ENCODE results near the gene ATAT1. TPM values are rescaled to one million over a fixed set of nuclear protein-coding genes. Genes with fewer than 3 reads are reported as not detected.

Gene ATAT1
- total RNA-seq, 1 experiment from 2014 or later, result 6.1 TPM

DNA sequence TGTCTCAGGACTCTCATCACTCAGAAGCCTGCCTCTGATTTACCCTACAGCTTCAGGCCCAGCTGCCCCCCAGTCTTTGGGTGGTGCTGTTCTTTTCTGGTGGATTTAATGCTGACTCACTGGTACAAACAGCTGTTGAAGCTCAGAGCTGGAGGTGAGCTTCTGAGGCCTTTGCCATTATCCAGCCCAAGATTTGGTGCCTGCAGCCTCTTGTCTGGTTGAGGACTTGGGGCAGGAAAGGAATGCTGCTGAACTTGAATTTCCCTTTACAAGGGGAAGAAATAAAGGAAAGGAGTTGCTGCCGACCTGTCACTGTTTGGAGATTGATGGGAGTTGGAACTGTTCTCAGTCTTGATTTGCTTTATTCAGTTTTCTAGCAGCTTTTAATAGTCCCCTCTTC is 35.7 kb upstream of the ATAT1 start:
- peaks cover 6% of the 10 kb centered on the region for H3F3A ChIP-seq (ENCODE audit: low read length, unreplicated experiment)

DNA sequence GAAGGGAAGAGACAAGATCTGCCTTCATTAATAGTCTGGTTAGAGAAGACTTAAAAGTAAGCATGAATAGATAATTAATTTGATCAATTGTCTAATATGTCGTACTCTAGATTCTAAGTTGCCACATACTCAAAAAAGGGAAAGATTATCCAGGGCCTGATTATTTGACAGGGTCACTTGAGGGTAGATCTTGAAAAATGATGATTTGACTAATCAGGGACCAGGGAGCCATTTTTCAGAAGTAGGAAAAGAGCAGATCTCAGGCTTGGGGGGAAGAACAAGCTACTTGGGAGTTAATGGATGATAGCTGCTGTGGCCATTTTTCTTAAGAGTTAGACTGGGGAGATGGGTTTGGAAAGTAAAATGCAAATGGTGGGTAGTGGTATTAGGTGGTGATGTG is 34.4 kb upstream of the ATAT1 start:
- Histone ChIP-seq H3K9me3 (ENCODE audit: low read length) (no peaks in the 10 kb centered on the region), H3K27ac (ENCODE audit: low read length) (no peak overlapping the region), H3K4me3 (ENCODE audit: low read length) (no peak overlapping the region), H4K20me1 (ENCODE audit: low read length) (peaks cover 7% of the 10 kb centered on the region; the same call in 1 of the 2 replicates), H3K4me1 (ENCODE audit: insufficient read depth, low read length) (peaks cover 28% of the 10 kb centered on the region), H3F3A (ENCODE audit: low read length, unreplicated experiment) (peaks cover 6% of the 10 kb centered on the region), H2AFZ (ENCODE audit: low read length) (no peak overlapping the region), H3K79me2 (ENCODE audit: low read length) (peaks cover 13% of the 10 kb centered on the region), H3K9me2 (replicated peaks; ENCODE audit: low read length) (no peaks in the 10 kb centered on the region), H3K27me3 (ENCODE audit: low read length) (no peaks in the 10 kb centered on the region), H3K9ac (ENCODE audit: low read length) (no peak overlapping the region), H3K4me2 (ENCODE audit: low read length) (no peak overlapping the region), H3K36me3 (ENCODE audit: low read depth, low read length) (peaks cover 43% of the 10 kb centered on the region)
- no TSS peak for BruUV-seq (replicated peaks)
- intact Hi-C loops (cut with micrococcal nuclease), result no loop called here
- ATAC-seq (no peak), DNase-seq (no peak)
- ChIA-PET POLR2A (ENCODE audit: unreplicated experiment) (interaction anchor here (0.7 kb wide), 1 partner anchor 115 kb away, joined by 7 read pairs; no protein-coding TSS in a partner anchor), CTCF (interaction anchor here (0.6 kb wide), 1 partner anchor 92 kb away, joined by 3 read pairs; no protein-coding TSS in a partner anchor)
- TF ChIP-seq EZH2phosphoT487 (IDR thresholded peaks at IDR 0.05; ENCODE audit: borderline replicate concordance, low read length), result no peak
- TF ChIP-seq EZH2 (IDR thresholded peaks at IDR 0.05; ENCODE audit: low read length, unreplicated experiment), result no peak
- TF ChIP-seq CTCF (conservative IDR thresholded peaks at IDR 0.05; ENCODE audit: low read depth, low read length), result no peak

More for the DNA sequence above, 35.7 kb upstream of the ATAT1 start:
- H3K4me3 ChIP-seq (ENCODE audit: low read length), result no peak overlapping the region
- no peak overlapping the region for H2AFZ ChIP-seq (ENCODE audit: low read length)
- no peaks in the 10 kb centered on the region for H3K27me3 ChIP-seq (ENCODE audit: low read length)
- H3K27ac ChIP-seq (ENCODE audit: low read length), result peak overlapping the region; percentile 71
- H3K4me1 ChIP-seq (ENCODE audit: insufficient read depth, low read length), result peaks cover 28% of the 10 kb centered on the region
- peaks cover 53% of the 10 kb centered on the region for H3K36me3 ChIP-seq (ENCODE audit: low read depth, low read length)
- TF ChIP-seq EZH2phosphoT487 (IDR thresholded peaks at IDR 0.05; ENCODE audit: borderline replicate concordance, low read length) (no peak), EZH2 (IDR thresholded peaks at IDR 0.05; ENCODE audit: low read length, unreplicated experiment) (no peak), CTCF (conservative IDR thresholded peaks at IDR 0.05; ENCODE audit: low read depth, low read length) (no peak)
- no TSS peak for BruUV-seq (replicated peaks)
- ChIA-PET CTCF (interaction anchor here (0.8 kb wide), 1 partner anchor 109 kb away, joined by 3 read pairs; no protein-coding TSS in a partner anchor), POLR2A (ENCODE audit: unreplicated experiment) (no interaction called here)
- peak; percentile 85 for DNase-seq
- H3K4me2 ChIP-seq (ENCODE audit: low read length), result peak overlapping the region; percentile 21
- ATAC-seq, result peak; percentile 83
- H4K20me1 ChIP-seq (ENCODE audit: low read length), result peaks cover 7% of the 10 kb centered on the region; the same call in 1 of the 2 replicates
- no peak overlapping the region for H3K9ac ChIP-seq (ENCODE audit: low read length)
- no peaks in the 10 kb centered on the region for H3K9me2 ChIP-seq (replicated peaks; ENCODE audit: low read length)
- intact Hi-C loops (cut with micrococcal nuclease), result no loop called here
- H3K79me2 ChIP-seq (ENCODE audit: low read length), result peaks cover 13% of the 10 kb centered on the region
- no peaks in the 10 kb centered on the region for H3K9me3 ChIP-seq (ENCODE audit: low read length)
